ENCODE measurements around the gene GMDS. TPM values are rescaled to one million over a fixed set of nuclear protein-coding genes. Genes with fewer than 3 reads are reported as not detected.

Gene GMDS
- total and polyA plus RNA-seq, 2 donors (not counting 3 experiments of a cell fraction or from before 2014, with no cell fraction given), result 9.8 to 23.5 TPM

DNA sequence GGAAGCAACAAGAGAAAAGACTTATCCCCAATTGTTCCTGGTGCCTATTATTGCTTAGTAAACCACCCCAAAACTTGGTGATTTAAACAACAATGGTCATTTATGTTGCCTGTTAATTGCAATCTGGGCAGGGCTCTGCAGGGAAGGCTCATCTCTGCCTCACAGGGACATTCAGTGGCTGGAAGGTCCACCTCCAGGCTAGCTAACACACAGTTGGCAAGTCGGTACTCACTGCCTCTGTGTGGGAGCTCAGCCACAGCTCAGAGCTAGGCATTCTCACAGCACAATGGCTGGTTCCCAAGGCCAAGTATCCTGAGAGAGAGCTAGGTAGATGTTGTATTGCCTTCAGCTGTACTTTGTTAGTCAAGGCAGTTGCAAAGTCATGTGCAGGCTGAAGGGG, 18.5 kb upstream of the GMDS start:
- H3K9me1 ChIP-seq (replicated peaks; ENCODE audit: control insufficient read depth, extremely low read depth, insufficient read depth, low read length), result no peaks in the 10 kb centered on the region
- H3K4me1 ChIP-seq (ENCODE audit: control insufficient read depth, extremely low read depth, insufficient read depth, low read length), result no peaks in the 10 kb centered on the region
- no peak overlapping the region for H3K4me2 ChIP-seq (ENCODE audit: insufficient read depth, low read length)
- H3K4me3 ChIP-seq (replicated peaks in 1 of 3; ENCODE audit: insufficient read depth in 1 of 3, low read depth in 1 of 3, low read length in 3 of 3), result no peak overlapping the region
- no peaks in the 10 kb centered on the region for H3K27me3 ChIP-seq (ENCODE audit: control insufficient read depth in 2 of 2, insufficient read depth in 2 of 2, low read length in 2 of 2)
- TF ChIP-seq EZH2 (IDR thresholded peaks at IDR 0.05; ENCODE audit: borderline replicate concordance, low read depth, low read length, severe bottlenecking) (no peak), FOS (IDR thresholded peaks at IDR 0.05; ENCODE audit: borderline replicate concordance, insufficient read depth, low read length) (no peak), POLR2A (IDR thresholded peaks at IDR 0.05; ENCODE audit: low read depth, low read length) (no peak), POLR2AphosphoS5 (IDR thresholded peaks at IDR 0.05; ENCODE audit: insufficient read depth, low read depth, low read length) (no peak), JUN (IDR thresholded peaks at IDR 0.05; ENCODE audit: borderline replicate concordance, insufficient read depth, insufficient read length, low read depth) (no peak), GATA2 (IDR thresholded peaks at IDR 0.05; ENCODE audit: insufficient read depth, insufficient read length, low read depth, low read length) (no peak), MYC (IDR thresholded peaks at IDR 0.05; ENCODE audit: low read depth, low read length) (no peak)
- TF ChIP-seq, protein P1, sequence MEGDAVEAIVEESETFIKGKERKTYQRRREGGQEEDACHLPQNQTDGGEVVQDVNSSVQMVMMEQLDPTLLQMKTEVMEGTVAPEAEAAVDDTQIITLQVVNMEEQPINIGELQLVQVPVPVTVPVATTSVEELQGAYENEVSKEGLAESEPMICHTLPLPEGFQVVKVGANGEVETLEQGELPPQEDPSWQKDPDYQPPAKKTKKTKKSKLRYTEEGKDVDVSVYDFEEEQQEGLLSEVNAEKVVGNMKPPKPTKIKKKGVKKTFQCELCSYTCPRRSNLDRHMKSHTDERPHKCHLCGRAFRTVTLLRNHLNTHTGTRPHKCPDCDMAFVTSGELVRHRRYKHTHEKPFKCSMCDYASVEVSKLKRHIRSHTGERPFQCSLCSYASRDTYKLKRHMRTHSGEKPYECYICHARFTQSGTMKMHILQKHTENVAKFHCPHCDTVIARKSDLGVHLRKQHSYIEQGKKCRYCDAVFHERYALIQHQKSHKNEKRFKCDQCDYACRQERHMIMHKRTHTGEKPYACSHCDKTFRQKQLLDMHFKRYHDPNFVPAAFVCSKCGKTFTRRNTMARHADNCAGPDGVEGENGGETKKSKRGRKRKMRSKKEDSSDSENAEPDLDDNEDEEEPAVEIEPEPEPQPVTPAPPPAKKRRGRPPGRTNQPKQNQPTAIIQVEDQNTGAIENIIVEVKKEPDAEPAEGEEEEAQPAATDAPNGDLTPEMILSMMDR (IDR thresholded peaks at IDR 0.05; ENCODE audit: extremely low read depth in 1 of 2, insufficient read depth in 1 of 2, low read depth in 1 of 2, low read length in 2 of 2), result no peak
- TF ChIP-seq, protein P2, sequence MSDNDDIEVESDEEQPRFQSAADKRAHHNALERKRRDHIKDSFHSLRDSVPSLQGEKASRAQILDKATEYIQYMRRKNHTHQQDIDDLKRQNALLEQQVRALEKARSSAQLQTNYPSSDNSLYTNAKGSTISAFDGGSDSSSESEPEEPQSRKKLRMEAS (IDR thresholded peaks at IDR 0.05; ENCODE audit: insufficient read depth, insufficient read length), result no peak
- BruUV-seq (replicated peaks), result no TSS peak
- no peak overlapping the region for H2AFZ ChIP-seq (ENCODE audit: low read depth, low read length)
- H3K27ac ChIP-seq (ENCODE audit: insufficient read depth, low read depth, low read length), result no peak overlapping the region
- no peaks in the 10 kb centered on the region for H3K9me3 ChIP-seq (replicated peaks; ENCODE audit: control insufficient read depth, insufficient read depth, low read length)
- POLR2A ChIA-PET, result no interaction called here
- dilution Hi-C loops (cut with MboI; ENCODE audit: extremely low pct_ligation_motif_present, low sequenced_read_pairs) (no loop called here), intact Hi-C loops (cut with micrococcal nuclease) (no loop called here)
- DNase-seq (ENCODE audit: low read depth, low spot score) (no peak), FAIRE-seq (no peak)
- CTCF ChIA-PET, result interaction anchor here (0.6 to 1.5 kb wide), 4 partner anchors 11 to 289 kb away, joined by 3 to 4 read pairs (median 4); no protein-coding TSS in a partner anchor
- peaks cover 0 to 2% of the 10 kb centered on the region in 2 experiments for H3K36me3 ChIP-seq (ENCODE audit: control insufficient read depth in 2 of 2, extremely low read depth in 1 of 2, insufficient read depth in 2 of 2, low read length in 2 of 2)
- H3K9ac ChIP-seq (replicated peaks; ENCODE audit: extremely low read depth, insufficient read depth, low read length), result no peak overlapping the region
- H4K20me1 ChIP-seq (replicated peaks; ENCODE audit: control insufficient read depth, extremely low read depth, insufficient read depth, low read length), result no peaks in the 10 kb centered on the region
- no peaks in the 10 kb centered on the region for H3K79me2 ChIP-seq (ENCODE audit: control insufficient read depth, insufficient read depth, low read length)

All from endothelial cell of umbilical vein (primary cell).